Keratinocyte (primary cell): ENCODE results near the gene UBE2K.

Experiments used
- EZH2 ChIP-seq: IDR thresholded peaks from one replicate; pipeline ENCODE4 v1.6.1; 2012; ENCODE audit warnings: inconsistent platforms, mild to moderate bottlenecking, low read length, moderate library complexity
- TF ChIP-seq, protein P1 (sequence below), 3 experiments: IDR thresholded peaks in 1 of 3; conservative IDR thresholded peaks in 1 of 3; optimal IDR thresholded peaks in 1 of 3; 2 replicates in 2 of 3; 3 replicates in 1 of 3; pipeline versions ENCODE3 to v1.5.1; 2011; ENCODE audit warnings: low read length in 3 of 3, mild to moderate bottlenecking in 3 of 3, moderate library complexity in 2 of 3, control low read depth in 1 of 3, inconsistent platforms in 1 of 3; ENCODE audit not compliant: insufficient read depth in 2 of 3; ENCODE audit errors: extremely low read depth in 1 of 3

DNA sequence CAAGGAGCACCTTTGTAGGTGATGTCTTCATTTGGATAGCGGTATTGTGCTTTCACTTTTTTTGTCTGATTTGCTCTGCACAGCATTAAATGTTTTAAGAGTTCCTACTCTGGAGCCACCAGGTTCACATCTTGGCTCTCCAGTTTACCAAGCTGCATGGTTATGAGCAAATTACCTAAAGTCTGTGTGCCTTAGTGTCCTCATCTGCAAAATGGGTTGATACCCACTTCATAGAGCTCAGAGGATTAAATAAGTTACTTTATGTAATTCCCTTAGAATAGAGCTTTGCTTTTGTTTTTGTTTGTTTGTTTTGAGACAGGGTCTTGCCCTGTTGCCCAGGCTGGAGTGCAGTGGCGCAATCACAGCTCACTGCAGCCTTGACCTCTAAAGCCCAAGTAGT is 58.2 kb downstream of the UBE2K start:
- TF ChIP-seq, protein P1, sequence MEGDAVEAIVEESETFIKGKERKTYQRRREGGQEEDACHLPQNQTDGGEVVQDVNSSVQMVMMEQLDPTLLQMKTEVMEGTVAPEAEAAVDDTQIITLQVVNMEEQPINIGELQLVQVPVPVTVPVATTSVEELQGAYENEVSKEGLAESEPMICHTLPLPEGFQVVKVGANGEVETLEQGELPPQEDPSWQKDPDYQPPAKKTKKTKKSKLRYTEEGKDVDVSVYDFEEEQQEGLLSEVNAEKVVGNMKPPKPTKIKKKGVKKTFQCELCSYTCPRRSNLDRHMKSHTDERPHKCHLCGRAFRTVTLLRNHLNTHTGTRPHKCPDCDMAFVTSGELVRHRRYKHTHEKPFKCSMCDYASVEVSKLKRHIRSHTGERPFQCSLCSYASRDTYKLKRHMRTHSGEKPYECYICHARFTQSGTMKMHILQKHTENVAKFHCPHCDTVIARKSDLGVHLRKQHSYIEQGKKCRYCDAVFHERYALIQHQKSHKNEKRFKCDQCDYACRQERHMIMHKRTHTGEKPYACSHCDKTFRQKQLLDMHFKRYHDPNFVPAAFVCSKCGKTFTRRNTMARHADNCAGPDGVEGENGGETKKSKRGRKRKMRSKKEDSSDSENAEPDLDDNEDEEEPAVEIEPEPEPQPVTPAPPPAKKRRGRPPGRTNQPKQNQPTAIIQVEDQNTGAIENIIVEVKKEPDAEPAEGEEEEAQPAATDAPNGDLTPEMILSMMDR (optimal IDR thresholded peaks at IDR 0.05 in 1 of 3, IDR thresholded peaks at IDR 0.05 in 1 of 3, conservative IDR thresholded peaks at IDR 0.05 in 1 of 3; ENCODE audit: extremely low read depth in 1 of 3, insufficient read depth in 2 of 3, low read length in 3 of 3), result no peak
- no peak for TF ChIP-seq EZH2
